GM12892 (cell line): ENCODE results near the gene LRCH3.

Source experiments
- POLR2A ChIP-seq: IDR thresholded peaks from 2 replicates; pipeline ENCODE4 v1.6.1; 2011; ENCODE audit warnings: low read depth, low read length, control low read depth
- TAF1 ChIP-seq: IDR thresholded peaks from 2 replicates; pipeline ENCODE4 v1.6.1; 2011; ENCODE audit warnings: low read depth, mild to moderate bottlenecking, control low read depth, low read length, borderline replicate concordance

- TF ChIP-seq POLR2A (no peak), TAF1 (no peak)
Measured at GRCh38 chr3:197753263-197753662, 37.8 kb upstream of the LRCH3 start.
